ENCODE data around the gene NSUN7.
"Not testable (repeated sequence)": the region's sequence is repeated elsewhere in the genome, so short reads cannot be mapped to it uniquely, and the experiment has no call there.

Gene NSUN7

GRCh38 chr4:40749717-40750460, at the start of gene NSUN7:
TSS of gene NSUN7 (plus strand) at chr4:40749955. CDS start at chr4:40750694, 739 bp downstream.
- no peak for ATAC-seq
- H3K36me3 Mint-ChIP-seq = no peaks in the 10 kb centered on the region
- peak within 1 kb of the TSS; percentile 22 for H3K4me3 Mint-ChIP-seq
- no peaks in the 10 kb centered on the region for H3K9me3 Mint-ChIP-seq
- no peaks in the 10 kb centered on the region for H3K4me1 Mint-ChIP-seq
- no peak within 1 kb of the TSS for H3K27ac Mint-ChIP-seq
- no peak for DNase-seq (ENCODE audit: low spot score in 2 of 2)

- Mint-ChIP-seq H3K4me1 (no peaks in the 10 kb centered on the region), H3K36me3 (no peaks in the 10 kb centered on the region), H3K27ac (no peak overlapping the region), H3K4me3 (no peak overlapping the region), H3K9me3 (no peaks in the 10 kb centered on the region)
- no peak for DNase-seq (ENCODE audit: low spot score in 2 of 2)
- ATAC-seq = no peak
These were observed 47.5 kb upstream of the NSUN7 start for GRCh38 chr4:40702137-40702799.

DNA sequence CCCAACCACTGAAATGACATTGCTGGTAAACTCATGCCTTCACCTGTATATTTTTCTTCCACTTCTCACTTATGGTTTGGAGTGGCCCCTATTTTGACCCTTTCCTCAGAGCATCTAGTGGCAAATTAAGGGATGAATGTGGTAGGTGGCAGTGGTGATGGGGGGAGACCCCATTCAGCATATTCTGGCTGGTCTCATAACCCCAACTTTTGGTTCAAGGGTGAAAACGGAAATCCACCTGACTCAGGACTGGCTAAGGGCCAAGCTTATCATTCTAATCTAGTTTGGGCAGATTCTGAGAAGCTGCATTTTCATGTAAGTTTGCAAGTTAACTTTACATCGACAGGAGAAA, 47.0 kb upstream of the NSUN7 start:
- Mint-ChIP-seq H3K4me1 (no peaks in the 10 kb centered on the region), H3K36me3 (no peaks in the 10 kb centered on the region), H3K9me3 (no peaks in the 10 kb centered on the region), H3K27ac (no peak overlapping the region), H3K4me3 (no peak overlapping the region)
- DNase-seq (ENCODE audit: low spot score in 2 of 2) (no peak), ATAC-seq (peak; percentile 57)

- Mint-ChIP-seq H3K4me1 (no peaks in the 10 kb centered on the region), H3K27ac (no peak overlapping the region), H3K36me3 (no peaks in the 10 kb centered on the region), H3K9me3 (no peaks in the 10 kb centered on the region), H3K4me3 (no peak overlapping the region)
- no peak for ATAC-seq
- DNase-seq (ENCODE audit: low spot score in 2 of 2) = no peak
These were observed 45.7 kb upstream of the NSUN7 start for GRCh38 chr4:40704073-40704472.

DNA sequence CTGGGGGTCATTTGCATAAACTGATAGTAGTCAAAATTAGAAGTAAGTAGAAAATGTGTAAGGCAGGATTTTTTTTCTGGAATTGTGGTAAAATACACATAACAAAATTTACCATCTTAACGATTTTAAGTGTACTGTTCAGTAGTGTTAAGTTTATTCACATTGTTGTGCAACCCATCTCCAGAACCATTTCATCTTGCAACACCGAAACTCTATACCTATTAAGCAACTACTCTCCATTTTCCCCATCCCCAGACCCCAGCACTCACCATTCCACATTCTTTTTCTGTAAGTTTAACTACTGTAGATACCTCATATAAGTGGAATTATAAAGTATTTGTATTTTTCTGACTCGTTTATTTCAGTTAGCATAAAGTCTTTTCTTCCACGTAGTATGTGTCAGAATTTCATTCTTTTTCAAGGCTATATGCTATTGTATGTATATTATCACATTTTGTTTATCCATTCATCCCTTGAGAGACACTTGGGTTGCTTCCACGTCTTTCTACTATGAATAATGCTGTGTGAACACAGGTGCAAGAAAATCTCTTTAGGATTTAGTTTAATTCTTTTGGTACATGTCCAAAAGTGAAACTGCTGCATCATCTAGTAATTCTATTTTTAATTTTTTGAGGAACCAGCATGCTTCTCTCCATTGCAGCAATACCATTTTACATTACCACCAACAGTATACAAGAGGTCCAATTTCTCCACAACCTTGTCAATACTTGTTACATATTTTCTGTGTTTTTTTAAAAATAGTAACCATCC, 39.1 kb upstream of the NSUN7 start:
- ATAC-seq (no peak), DNase-seq (ENCODE audit: low spot score in 2 of 2) (no peak)
- Mint-ChIP-seq H3K4me1 (no peaks in the 10 kb centered on the region), H3K36me3 (no peaks in the 10 kb centered on the region), H3K9me3 (no peaks in the 10 kb centered on the region), H3K27ac (no peak overlapping the region), H3K4me3 (no peak overlapping the region)

DNA sequence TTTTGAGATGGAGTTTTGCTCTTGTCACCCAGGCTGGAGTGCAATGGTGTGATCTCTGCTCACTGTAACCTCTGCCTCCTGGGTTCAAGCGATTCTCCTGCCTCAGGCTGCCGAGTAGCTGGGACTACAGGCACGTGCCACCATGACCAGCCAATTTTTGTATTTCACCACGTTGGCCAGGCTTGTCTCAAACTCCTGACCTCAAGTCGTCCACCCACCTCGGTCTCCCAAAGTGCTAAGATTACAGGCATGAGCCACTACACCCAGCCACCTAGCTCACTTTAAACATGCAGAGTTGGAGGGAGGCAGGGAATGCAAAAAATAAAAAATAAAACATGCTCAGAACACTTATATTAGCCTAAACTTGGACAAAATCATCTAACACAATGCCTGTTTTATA, 36.8 kb upstream of the NSUN7 start:
- H3K4me1 Mint-ChIP-seq; ATAC-seq; H3K9me3 Mint-ChIP-seq; H3K36me3 Mint-ChIP-seq; H3K4me3 Mint-ChIP-seq; H3K27ac Mint-ChIP-seq; DNase-seq (ENCODE audit: low spot score in 2 of 2): not testable (repeated sequence)

DNA sequence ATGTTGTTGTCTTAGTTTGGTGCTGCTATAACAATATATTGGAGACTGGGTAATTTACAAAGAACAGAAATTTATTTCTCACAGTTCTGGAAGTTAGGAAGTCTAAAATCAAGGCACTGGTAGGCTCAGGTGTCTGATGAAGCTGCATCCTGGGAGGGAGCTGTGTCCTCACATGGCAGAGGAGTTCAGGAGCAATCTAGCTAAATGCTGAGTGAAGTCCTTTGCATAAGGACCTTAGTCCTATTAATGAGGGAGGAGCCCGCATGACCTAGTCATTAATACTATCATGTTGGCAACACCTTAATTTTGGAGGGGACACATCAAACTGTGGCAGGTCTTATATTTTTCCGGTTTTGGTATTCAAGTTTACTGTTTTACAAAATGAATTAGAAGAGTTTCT, 36.0 kb upstream of the NSUN7 start:
- no peak for ATAC-seq
- no peaks in the 10 kb centered on the region for H3K4me1 Mint-ChIP-seq
- no peak overlapping the region for H3K4me3 Mint-ChIP-seq
- DNase-seq (ENCODE audit: low spot score in 2 of 2) = no peak
- H3K27ac Mint-ChIP-seq = no peak overlapping the region
- no peaks in the 10 kb centered on the region for H3K9me3 Mint-ChIP-seq
- H3K36me3 Mint-ChIP-seq = no peaks in the 10 kb centered on the region

DNA sequence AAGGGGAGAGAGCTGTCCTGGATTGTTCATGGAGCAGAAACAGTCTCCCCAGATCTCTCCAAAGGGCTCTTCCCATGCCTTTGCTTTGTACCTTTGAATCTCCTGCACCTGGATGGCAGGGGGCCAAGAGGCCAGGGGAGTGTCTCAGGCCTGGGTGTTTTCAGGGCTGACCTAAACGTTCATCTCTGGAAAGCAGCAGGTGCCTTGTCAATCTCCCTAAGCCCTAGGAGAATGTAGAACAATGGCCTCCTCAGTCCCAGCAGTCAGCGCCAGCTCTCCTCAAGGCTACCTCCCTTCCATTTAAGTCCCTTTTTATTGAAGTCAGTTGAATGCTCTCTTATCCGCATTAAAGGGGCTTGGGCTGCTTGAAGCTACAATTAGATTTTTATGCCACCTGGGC, 31.2 kb upstream of the NSUN7 start:
- Mint-ChIP-seq H3K4me1 (no peaks in the 10 kb centered on the region), H3K36me3 (no peaks in the 10 kb centered on the region), H3K9me3 (no peaks in the 10 kb centered on the region), H3K27ac (no peak overlapping the region), H3K4me3 (no peak overlapping the region)
- DNase-seq (ENCODE audit: low spot score in 2 of 2) = no peak
- no peak for ATAC-seq

GRCh38 chr4:40719008-40719623, 30.6 kb upstream of the NSUN7 start:
- H3K36me3 Mint-ChIP-seq = no peaks in the 10 kb centered on the region
- H3K27ac Mint-ChIP-seq = no peak overlapping the region
- no peak for DNase-seq (ENCODE audit: low spot score in 2 of 2)
- H3K9me3 Mint-ChIP-seq = no peaks in the 10 kb centered on the region
- no peak overlapping the region for H3K4me3 Mint-ChIP-seq
- no peaks in the 10 kb centered on the region for H3K4me1 Mint-ChIP-seq
- ATAC-seq = no peak

GRCh38 chr4:40720351-40720750, 29.4 kb upstream of the NSUN7 start:
- ATAC-seq (no peak), DNase-seq (ENCODE audit: low spot score in 2 of 2) (no peak)
- no peaks in the 10 kb centered on the region for H3K36me3 Mint-ChIP-seq
- H3K9me3 Mint-ChIP-seq = no peaks in the 10 kb centered on the region
- no peak overlapping the region for H3K4me3 Mint-ChIP-seq
- no peaks in the 10 kb centered on the region for H3K4me1 Mint-ChIP-seq
- H3K27ac Mint-ChIP-seq = no peak overlapping the region

DNA sequence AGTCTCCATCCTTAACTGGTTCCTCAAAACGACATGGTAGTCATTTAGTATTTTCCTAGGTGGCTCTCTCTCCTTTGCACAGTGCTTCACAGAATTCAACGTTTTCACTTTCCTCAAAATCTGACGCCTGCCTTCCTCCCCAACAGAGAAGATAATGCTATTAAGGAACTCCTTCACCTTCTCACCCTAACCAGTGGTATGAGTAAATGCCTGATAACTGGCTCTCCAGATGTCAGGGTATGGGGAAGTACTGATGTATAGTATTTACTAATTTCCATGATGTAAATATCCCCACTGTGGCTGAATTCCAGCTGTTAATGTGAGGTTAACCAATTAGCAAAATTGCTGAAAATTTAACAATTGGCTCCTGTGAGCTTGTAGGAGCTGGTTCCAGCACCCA, 28.8 kb upstream of the NSUN7 start:
- no peak overlapping the region for H3K4me3 Mint-ChIP-seq
- H3K36me3 Mint-ChIP-seq = no peaks in the 10 kb centered on the region
- no peak for ATAC-seq
- H3K27ac Mint-ChIP-seq = no peak overlapping the region
- no peaks in the 10 kb centered on the region for H3K4me1 Mint-ChIP-seq
- no peak for DNase-seq (ENCODE audit: low spot score in 2 of 2)
- no peaks in the 10 kb centered on the region for H3K9me3 Mint-ChIP-seq

DNA sequence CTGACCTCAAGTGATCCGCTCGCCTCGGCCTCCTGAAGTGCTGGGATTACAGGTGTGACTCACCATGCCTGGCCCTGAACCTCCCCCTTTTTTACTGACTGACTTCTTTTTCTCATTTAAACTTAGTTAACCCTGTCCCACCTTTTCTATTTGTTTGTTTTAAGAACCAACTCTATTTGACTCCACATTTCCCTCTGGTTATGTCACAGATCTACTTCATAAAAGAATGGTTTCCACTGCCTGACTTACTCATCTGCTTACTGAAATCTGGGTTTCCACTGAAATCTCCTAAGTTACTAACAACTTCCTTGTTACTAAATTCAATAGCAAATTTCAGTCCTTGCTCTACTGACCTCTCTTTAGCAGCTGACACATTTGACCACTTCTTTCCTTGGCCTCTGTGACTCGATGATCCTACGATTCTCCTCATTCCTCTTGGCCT, 28.0 kb upstream of the NSUN7 start:
- Mint-ChIP-seq H3K4me1 (no peaks in the 10 kb centered on the region), H3K4me3 (no peak overlapping the region), H3K9me3 (no peaks in the 10 kb centered on the region), H3K36me3 (no peaks in the 10 kb centered on the region), H3K27ac (no peak overlapping the region)
- peak; percentile 68 for ATAC-seq
- no peak for DNase-seq (ENCODE audit: low spot score in 2 of 2)

DNA sequence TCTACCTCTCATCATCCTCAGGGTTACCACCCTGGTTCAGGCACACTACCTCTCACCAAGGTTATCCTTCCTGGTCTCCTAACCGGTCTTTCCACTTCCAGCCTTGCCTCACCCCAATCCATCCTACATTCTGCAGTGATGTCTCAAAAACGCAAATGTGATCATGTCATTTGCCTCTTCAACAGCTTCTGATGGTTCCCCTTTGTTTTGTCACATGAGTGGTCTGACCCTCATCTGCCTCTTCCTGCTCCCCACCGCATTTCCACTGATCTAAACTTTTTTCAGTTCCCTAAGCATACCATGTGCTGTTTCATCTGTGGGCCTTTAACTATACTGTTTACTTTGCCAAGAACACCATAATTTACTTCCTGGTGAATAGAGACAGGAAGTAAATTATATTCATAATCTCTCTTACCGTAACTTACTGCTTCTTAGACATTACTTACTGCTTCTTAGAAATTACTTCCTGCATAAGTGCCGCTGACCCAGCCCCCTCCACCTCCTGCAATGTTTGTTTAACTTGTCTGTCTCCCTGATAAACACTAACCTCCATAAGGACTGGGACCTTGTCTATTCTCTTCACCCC, 27.1 kb upstream of the NSUN7 start:
- ATAC-seq = no peak
- no peaks in the 10 kb centered on the region for H3K36me3 Mint-ChIP-seq
- H3K4me1 Mint-ChIP-seq = no peaks in the 10 kb centered on the region
- no peak for DNase-seq (ENCODE audit: low spot score in 2 of 2)
- no peak overlapping the region for H3K27ac Mint-ChIP-seq
- H3K9me3 Mint-ChIP-seq = no peaks in the 10 kb centered on the region
- no peak overlapping the region for H3K4me3 Mint-ChIP-seq

DNA sequence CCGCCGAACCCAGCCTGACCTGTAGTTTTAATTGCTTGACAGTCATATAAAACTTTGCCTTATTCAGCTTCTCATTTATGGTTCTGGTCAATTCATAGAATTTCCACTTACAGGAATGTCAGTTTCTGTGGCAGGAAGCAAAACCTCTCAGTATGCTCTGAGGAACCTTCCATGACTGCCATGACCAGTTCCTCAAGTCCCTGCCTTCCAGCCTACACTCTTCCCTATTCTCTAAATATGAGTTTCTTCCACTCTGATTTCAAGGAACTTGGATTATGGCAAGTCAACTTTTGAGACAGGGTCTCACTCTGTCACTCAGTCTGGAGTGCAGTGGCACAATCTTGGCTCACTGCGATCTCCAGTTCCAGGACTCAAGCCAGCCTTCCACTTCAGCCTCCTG, 26.0 kb upstream of the NSUN7 start:
- Mint-ChIP-seq H3K4me1 (no peaks in the 10 kb centered on the region), H3K36me3 (no peaks in the 10 kb centered on the region), H3K4me3 (no peak overlapping the region), H3K27ac (no peak overlapping the region), H3K9me3 (no peaks in the 10 kb centered on the region)
- DNase-seq (ENCODE audit: low spot score in 2 of 2) (no peak), ATAC-seq (no peak)

DNA sequence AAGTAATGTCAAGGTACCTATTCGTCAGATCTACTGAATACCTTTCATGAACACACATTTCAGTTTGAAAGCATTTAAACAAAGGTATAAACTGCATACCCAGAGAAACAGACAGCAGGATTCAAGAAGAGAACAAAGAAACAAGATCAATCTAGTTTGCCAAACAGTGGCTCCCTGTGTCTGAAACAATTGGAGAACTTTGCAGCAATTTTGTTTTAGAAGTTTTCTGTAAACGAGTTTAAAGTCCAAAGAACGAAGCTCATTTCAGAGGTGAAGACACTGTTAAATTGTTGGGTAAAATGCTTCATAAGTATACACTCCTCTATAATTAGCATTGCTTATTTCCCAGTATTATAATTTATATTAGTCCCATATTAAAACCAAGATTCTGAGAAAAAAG, 21.4 kb upstream of the NSUN7 start:
- DNase-seq (ENCODE audit: low spot score in 2 of 2) (no peak), ATAC-seq (no peak)
- no peaks in the 10 kb centered on the region for H3K4me1 Mint-ChIP-seq
- H3K9me3 Mint-ChIP-seq = no peaks in the 10 kb centered on the region
- H3K36me3 Mint-ChIP-seq = no peaks in the 10 kb centered on the region
- H3K4me3 Mint-ChIP-seq = no peak overlapping the region
- H3K27ac Mint-ChIP-seq = no peak overlapping the region
